CD4-positive, alpha-beta memory T cell (primary cell): Measurements from ENCODE around the gene OLFML2A. TPM values are rescaled to one million over a fixed set of nuclear protein-coding genes. Genes with fewer than 3 reads are reported as not detected.
"Not testable (repeated sequence)": the region's sequence is repeated elsewhere in the genome, so short reads cannot be mapped to it uniquely, and the experiment has no call there.

Source experiments
- CTCF ChIA-PET: fragments of 350-600 bp; sonication (Branson Sonifier 250); formaldehyde crosslinking; loops from one replicate; lab custom pipeline; 2021; ENCODE audit warnings: inconsistent platforms; ENCODE audit not compliant: partially characterized antibody; lab: Charles Lee
- POLR2A ChIA-PET: fragments of 350-600 bp; sonication (Branson Sonifier 250); formaldehyde crosslinking; loops from one replicate; lab custom pipeline; 2021; ENCODE audit not compliant: partially characterized antibody; lab: Charles Lee
- DNase-seq, 5 donors: peaks; one replicate each; pipeline versions ENCODE4 v3.0.0 to v3.0.0-alpha.2; 2020 to 2022; ENCODE audit warnings: mixed read lengths in 1 of 5
- H3K27ac ChIP-seq: one replicate; pipeline ENCODE4 v1.7.0; 2013; ENCODE audit warnings: low read depth, low read length
- H3K27me3 ChIP-seq: 2 replicates; pipeline ENCODE4 v1.7.0; 2013; ENCODE audit warnings: mild to moderate bottlenecking, low read length, moderate library complexity; ENCODE audit not compliant: insufficient read depth
- H3K36me3 ChIP-seq: 2 replicates; pipeline ENCODE4 v1.7.0; 2013; ENCODE audit warnings: mild to moderate bottlenecking, low read length, moderate library complexity; ENCODE audit not compliant: insufficient read depth
- H3K4me1 ChIP-seq: 2 replicates; pipeline ENCODE4 v1.7.0; 2013; ENCODE audit warnings: mild to moderate bottlenecking, low read length, moderate library complexity; ENCODE audit not compliant: insufficient read depth
- H3K4me3 ChIP-seq, 2 donors: one replicate each; pipeline ENCODE4 v1.7.0; 2013; ENCODE audit warnings: low read length in 2 of 2, mild to moderate bottlenecking in 1 of 2
- H3K9me3 ChIP-seq, 2 donors: one replicate each; pipeline ENCODE4 v1.7.0; 2013; ENCODE audit warnings: low read length in 2 of 2, control low read depth in 1 of 2; ENCODE audit not compliant: control insufficient read depth in 1 of 2
- H3K27ac Mint-ChIP-seq, 7 donors: one replicate each; pipeline ENCODE4 v1.8.0; 2020 to 2021; ENCODE audit warnings: mixed read lengths in 7 of 7, mild to moderate bottlenecking in 6 of 7, inconsistent platforms in 3 of 7, moderate library complexity in 3 of 7
- H3K27me3 Mint-ChIP-seq, 2 donors: one replicate each; pipeline ENCODE4 v1.8.0; 2020 to 2021; ENCODE audit warnings: mixed read lengths in 2 of 2
- H3K36me3 Mint-ChIP-seq, 2 donors: one replicate each; pipeline ENCODE4 v1.8.0; 2020 to 2021; ENCODE audit warnings: mixed read lengths in 2 of 2, inconsistent platforms in 1 of 2, mild to moderate bottlenecking in 1 of 2
- H3K4me1 Mint-ChIP-seq, 4 donors: one replicate each; pipeline ENCODE4 v1.8.0; 2020 to 2021; ENCODE audit warnings: mixed read lengths in 4 of 4, mild to moderate bottlenecking in 1 of 4
- H3K4me3 Mint-ChIP-seq, 8 donors: one replicate each; pipeline ENCODE4 v1.8.0; 2020 to 2021; ENCODE audit warnings: mixed read lengths in 8 of 8, mild to moderate bottlenecking in 7 of 8, moderate library complexity in 6 of 8, inconsistent platforms in 3 of 8
- H3K9me3 Mint-ChIP-seq, 8 donors: one replicate each; pipeline ENCODE4 v1.8.0; 2020 to 2021; ENCODE audit warnings: mixed read lengths in 8 of 8, mild to moderate bottlenecking in 5 of 8, inconsistent platforms in 3 of 8, moderate library complexity in 1 of 8
- intact Hi-C: fragments of 100-400 bp; cut with micrococcal nuclease; formaldehyde crosslinking; loops from one replicate; pipeline ENCODE4 v1.15.1; 2023
- polyA plus RNA-seq, 2 donors: library from polyadenylated mRNA; unstranded; fragments of 300-500 nt; fragmentation: Illumina TruSeq; gene quantifications; one replicate each; pipeline ENCODE4 v1.2.3, GENCODE V29; 2021
- total RNA-seq, 2 experiments: library from RNA; stranded (reverse); gene quantifications; one replicate each; pipeline ENCODE4 v1.2.3, GENCODE V29; 2021

OLFML2A gene
- total and polyA plus RNA-seq, 4 experiments from 2014 or later, result not detected

- POLR2A ChIA-PET, result interaction anchor here (0.9 to 1.2 kb wide), 2 partner anchors 22 to 68 kb away, joined by 3 read pairs; partner anchors contain the start of genes ARPC5L and RPL35
- intact Hi-C loops, result no loop called here
- no peak for DNase-seq
- H3K4me1 Mint-ChIP-seq, result peaks cover 0 to 8% (median 0%) of the 10 kb centered on the region in 4 donors
- Histone ChIP-seq H3K27me3 (peaks cover 4% of the 10 kb centered on the region), H3K4me1 (no peaks in the 10 kb centered on the region), H3K4me3 (no peak overlapping the region), H3K36me3 (no peaks in the 10 kb centered on the region), H3K9me3 (no peaks in the 10 kb centered on the region), H3K27ac (no peak overlapping the region)
- CTCF ChIA-PET, result interaction anchor here (1.0 to 1.7 kb wide), 4 partner anchors 13 to 528 kb away, joined by 3 to 14 read pairs (median 5); partner anchors contain the start of gene WDR38
- no peak overlapping the region for H3K27ac Mint-ChIP-seq
- no peak overlapping the region for H3K4me3 Mint-ChIP-seq
- H3K36me3 Mint-ChIP-seq, result no peaks in the 10 kb centered on the region
- no peaks in the 10 kb centered on the region for H3K9me3 Mint-ChIP-seq
- H3K27me3 Mint-ChIP-seq, result peaks cover 14 to 15% of the 10 kb centered on the region in 2 donors
Observed at GRCh38 chr9:124840300-124840833, 63.4 kb downstream of the OLFML2A start.

DNA sequence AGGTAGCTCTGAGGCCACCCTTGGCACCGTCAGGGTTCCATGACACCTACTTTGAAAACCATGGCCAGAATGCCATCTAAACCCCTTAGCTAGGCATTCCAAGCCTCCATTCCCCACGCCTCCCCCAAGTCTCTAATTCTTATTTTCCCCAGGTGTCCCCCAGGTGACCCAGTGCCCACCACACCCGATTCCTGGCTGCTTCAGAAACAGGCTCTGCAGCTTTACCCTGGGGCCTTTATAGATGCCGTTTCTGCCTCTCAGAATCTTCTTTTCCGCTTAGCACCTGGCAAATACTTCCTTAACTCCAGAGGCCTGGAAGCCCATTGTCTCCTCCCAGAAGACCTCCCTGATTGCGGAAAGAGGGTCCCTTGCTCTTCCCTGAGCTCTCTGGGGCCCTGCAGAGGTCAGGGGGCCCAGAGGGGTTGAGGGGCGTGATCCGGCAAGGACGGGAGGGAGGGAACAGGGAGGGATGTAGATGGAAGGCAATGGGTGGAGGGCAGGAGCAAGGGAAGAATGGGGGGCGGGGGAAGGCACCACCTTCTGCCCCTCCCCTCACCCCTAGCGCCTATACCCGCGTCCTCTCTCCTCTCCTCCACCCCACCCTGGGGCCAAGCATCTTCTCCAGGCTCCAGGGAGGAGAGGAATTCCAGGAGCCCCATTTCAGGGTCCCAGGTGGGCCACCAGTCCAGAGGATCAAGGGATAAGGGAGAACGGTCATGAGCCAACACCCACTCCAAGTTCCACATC lies 64.3 kb downstream of the OLFML2A start:
- intact Hi-C loops, result no loop called here
- Mint-ChIP-seq H3K36me3 (no peaks in the 10 kb centered on the region), H3K4me3 (no peak overlapping the region), H3K27ac (no peak overlapping the region), H3K27me3 (peaks cover 10 to 12% of the 10 kb centered on the region in 2 donors), H3K9me3 (no peaks in the 10 kb centered on the region), H3K4me1 (peaks cover 0 to 8% (median 0%) of the 10 kb centered on the region in 4 donors)
- H3K4me1 ChIP-seq, result no peaks in the 10 kb centered on the region
- H3K27me3 ChIP-seq, result peaks cover 4% of the 10 kb centered on the region
- no peaks in the 10 kb centered on the region for H3K9me3 ChIP-seq
- H3K36me3 ChIP-seq, result no peaks in the 10 kb centered on the region
- POLR2A ChIA-PET, result interaction anchor here (1.2 kb wide), 1 partner anchor 21 kb away, joined by 3 read pairs; the partner anchor contains the start of genes ARPC5L and RPL35
- DNase-seq, result no peak
- CTCF ChIA-PET, result interaction anchor here (1.5 to 1.7 kb wide), 2 partner anchors 12 to 527 kb away, joined by 3 to 14 read pairs; partner anchors contain the start of gene WDR38
- no peak overlapping the region for H3K4me3 ChIP-seq
- H3K27ac ChIP-seq, result no peak overlapping the region

- ChIA-PET POLR2A (no interaction called here), CTCF (interaction anchor here (0.7 to 1.0 kb wide), 3 partner anchors 9 to 1583 kb away, joined by 3 to 4 read pairs (median 3); partner anchors contain the start of gene WDR38)
- Histone ChIP-seq H3K4me1 (no peaks in the 10 kb centered on the region), H3K4me3 (no peak overlapping the region), H3K27ac (no peak overlapping the region), H3K36me3 (no peaks in the 10 kb centered on the region), H3K9me3 (no peaks in the 10 kb centered on the region), H3K27me3 (peaks cover 4% of the 10 kb centered on the region)
- Mint-ChIP-seq H3K9me3 (no peaks in the 10 kb centered on the region), H3K27ac (no peak overlapping the region), H3K4me1 (no peaks in the 10 kb centered on the region), H3K36me3 (no peaks in the 10 kb centered on the region), H3K27me3 (peaks cover 0 to 2% of the 10 kb centered on the region in 2 donors), H3K4me3 (no peak overlapping the region)
- intact Hi-C loops, result no loop called here
- DNase-seq, result no peak
Observed at GRCh38 chr9:124843456-124844034, 66.6 kb downstream of the OLFML2A start.

DNA sequence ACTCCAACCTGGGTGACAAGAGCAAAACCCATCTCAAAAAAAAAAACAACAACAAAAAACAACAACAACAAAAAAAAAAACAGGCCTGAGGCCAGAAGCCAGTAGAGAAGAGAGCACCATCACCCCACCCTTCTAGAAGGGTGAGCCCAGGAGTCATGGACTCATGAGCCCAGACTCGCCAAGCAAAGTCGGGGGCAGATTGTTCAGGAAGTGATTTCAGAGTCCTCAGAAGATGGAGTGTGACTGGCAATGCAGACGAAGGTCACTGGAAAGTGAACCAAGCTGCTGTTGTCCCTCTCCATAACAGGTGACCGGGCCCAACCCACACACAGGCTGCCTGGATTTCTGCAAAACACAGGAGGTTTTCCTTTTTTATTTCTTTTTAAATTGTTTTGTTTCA lies 67.4 kb downstream of the OLFML2A start:
- no peak overlapping the region for H3K27ac ChIP-seq
- DNase-seq, result no peak
- CTCF ChIA-PET, result no interaction called here
- no peaks in the 10 kb centered on the region for H3K4me1 ChIP-seq
- POLR2A ChIA-PET, result no interaction called here
- no peak overlapping the region for H3K27ac Mint-ChIP-seq
- intact Hi-C loops, result no loop called here
- no peaks in the 10 kb centered on the region for H3K36me3 ChIP-seq
- no peak overlapping the region for H3K4me3 Mint-ChIP-seq
- no peaks in the 10 kb centered on the region for H3K9me3 Mint-ChIP-seq
- H3K9me3 ChIP-seq, result no peaks in the 10 kb centered on the region
- H3K27me3 Mint-ChIP-seq, result peaks cover 0 to 2% of the 10 kb centered on the region in 2 donors
- H3K27me3 ChIP-seq, result peaks cover 4% of the 10 kb centered on the region
- H3K36me3 Mint-ChIP-seq, result no peaks in the 10 kb centered on the region
- H3K4me1 Mint-ChIP-seq, result no peaks in the 10 kb centered on the region
- no peak overlapping the region for H3K4me3 ChIP-seq

- H3K4me1 Mint-ChIP-seq, H3K36me3 ChIP-seq, H3K27me3 ChIP-seq, POLR2A ChIA-PET, H3K27ac ChIP-seq, H3K27ac Mint-ChIP-seq, H3K9me3 ChIP-seq, H3K27me3 Mint-ChIP-seq, H3K9me3 Mint-ChIP-seq, DNase-seq, H3K4me3 Mint-ChIP-seq, intact Hi-C loops, H3K4me3 ChIP-seq, H3K36me3 Mint-ChIP-seq, H3K4me1 ChIP-seq: not testable (repeated sequence)
- CTCF ChIA-PET, result interaction anchor here (0.7 to 1.4 kb wide), 3 partner anchors 9 to 25 kb away, joined by 3 read pairs; no protein-coding TSS in a partner anchor
Observed at GRCh38 chr9:124846467-124846866, 69.5 kb downstream of the OLFML2A start.

DNA sequence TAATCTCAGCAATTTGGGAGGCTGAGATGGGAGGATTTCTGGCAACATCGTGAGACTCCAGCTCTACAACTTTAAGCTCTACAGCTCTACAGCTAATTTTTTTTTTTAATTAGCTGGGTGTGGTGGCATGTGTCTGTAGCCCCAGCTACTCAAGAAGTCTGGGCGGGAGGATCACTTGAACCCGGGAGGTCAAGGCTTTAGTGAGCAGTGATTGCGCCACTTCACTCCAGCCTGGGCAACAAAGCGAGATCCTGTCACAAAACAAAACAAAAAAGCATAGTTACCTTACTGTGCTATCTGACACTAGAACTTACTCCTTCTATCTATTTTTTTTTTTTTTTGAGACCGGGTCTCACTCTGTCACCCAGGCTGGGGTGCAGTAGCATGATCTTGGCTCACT lies 70.0 kb downstream of the OLFML2A start:
- no peaks in the 10 kb centered on the region for H3K36me3 ChIP-seq
- ChIA-PET CTCF (interaction anchor here (0.7 to 1.4 kb wide), 2 partner anchors 9 to 24 kb away, joined by 3 read pairs; no protein-coding TSS in a partner anchor), POLR2A (no interaction called here)
- no peaks in the 10 kb centered on the region for H3K36me3 Mint-ChIP-seq
- H3K9me3 ChIP-seq, result no peaks in the 10 kb centered on the region
- intact Hi-C loops, result no loop called here
- H3K9me3 Mint-ChIP-seq, result no peaks in the 10 kb centered on the region
- no peak overlapping the region for H3K27ac ChIP-seq
- no peaks in the 10 kb centered on the region for H3K27me3 ChIP-seq
- no peak overlapping the region for H3K4me3 ChIP-seq
- H3K4me1 ChIP-seq, result no peaks in the 10 kb centered on the region
- no peak for DNase-seq
- H3K27me3 Mint-ChIP-seq, result peaks cover 0 to 2% of the 10 kb centered on the region in 2 donors
- no peak overlapping the region for H3K4me3 Mint-ChIP-seq
- H3K27ac Mint-ChIP-seq, result no peak overlapping the region
- H3K4me1 Mint-ChIP-seq, result peaks cover 0 to 5% (median 0%) of the 10 kb centered on the region in 4 donors

- intact Hi-C loops, result loop anchor here (5.0 kb wide), 1 partner anchor 138 kb away; no protein-coding TSS in a partner anchor
- no peaks in the 10 kb centered on the region for H3K9me3 ChIP-seq
- H3K27me3 Mint-ChIP-seq, result peaks cover 0 to 3% of the 10 kb centered on the region in 2 donors
Observed at GRCh38 chr9:124849801-124850200, 72.9 kb downstream of the OLFML2A start.

More at GRCh38 chr9:124849801-124850200, 72.9 kb downstream of the OLFML2A start:
- H3K4me3 ChIP-seq, result no peak overlapping the region
- H3K27ac ChIP-seq, result no peak overlapping the region
- H3K27me3 ChIP-seq, result no peaks in the 10 kb centered on the region
- Mint-ChIP-seq H3K4me3 (peak overlapping the region in 1 of 8 donors; percentile 31), H3K27ac (no peak overlapping the region), H3K4me1 (peaks cover 5 to 15% (median 6%) of the 10 kb centered on the region in 4 donors), H3K9me3 (peaks cover 0 to 2% (median 0%) of the 10 kb centered on the region in 8 donors), H3K36me3 (no peaks in the 10 kb centered on the region)
- H3K4me1 ChIP-seq, result peaks cover 11% of the 10 kb centered on the region
- no peak for DNase-seq
- CTCF ChIA-PET, result interaction anchor here (10.5 kb wide), 1 partner anchor 75 kb away, joined by 230 read pairs; the partner anchor contains the start of genes NR6A1 and OLFML2A
- POLR2A ChIA-PET, result no interaction called here
- no peaks in the 10 kb centered on the region for H3K36me3 ChIP-seq
